Spleen (tissue), 3 donors: ENCODE measurements around the gene SLC35F3.
"Not testable (repeated sequence)": the region's sequence is repeated elsewhere in the genome, so short reads cannot be mapped to it uniquely, and the experiment has no call there.

Experiments used
- POLR2A ChIP-seq, 3 donors: fragments of 450-650 bp; IDR thresholded peaks; one replicate each; pipeline ENCODE4 v1.5.1; 2017; ENCODE audit warnings: antibody characterized with exemption in 3 of 3, mild to moderate bottlenecking in 1 of 3
- POLR2AphosphoS5 ChIP-seq, 3 donors: sonication (generic); formaldehyde crosslinking; IDR thresholded peaks; one replicate each; pipeline ENCODE4 v1.5.1; 2017; ENCODE audit warnings: antibody characterized with exemption in 3 of 3

GRCh38 chr1:234210429-234210828, 306.0 kb downstream of the SLC35F3 start:
- TF ChIP-seq POLR2A, POLR2AphosphoS5 (IDR thresholded peaks at IDR 0.05): not testable (repeated sequence)
